Activated CD4-positive, CD25-positive, alpha-beta regulatory T cell treated with anti-CD3 and anti-CD28 coated beads, Interleukin-2, amount 50 U/mL, for 16 hours (primary cell): ENCODE data around the gene AKAP6.

Experiments
- DNase-seq: peaks from one replicate; pipeline ENCODE4 v3.0.0-alpha.2; 2020; ENCODE audit warnings: low read depth, low spot score

Gene AKAP6

DNA sequence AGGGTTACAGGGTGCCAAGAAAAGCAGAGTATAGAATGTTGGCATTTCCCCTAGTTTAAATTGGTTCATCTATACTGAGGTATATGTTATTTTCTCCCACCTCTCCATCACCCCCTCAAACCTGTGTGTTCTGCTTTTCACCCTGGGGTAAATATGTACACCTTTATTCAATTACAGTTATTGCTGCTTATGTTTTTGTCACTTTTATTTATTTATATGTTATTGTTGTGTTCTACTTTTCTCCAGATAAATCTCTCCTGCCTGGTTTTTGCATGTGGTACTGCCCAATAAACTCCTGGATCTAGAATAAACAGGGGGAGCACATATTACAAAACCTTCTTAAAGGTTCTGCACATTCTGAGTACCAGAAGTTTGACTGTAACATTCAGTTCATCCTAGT is 487.5 kb downstream of the AKAP6 start:
- DNase-seq, result no peak

DNA sequence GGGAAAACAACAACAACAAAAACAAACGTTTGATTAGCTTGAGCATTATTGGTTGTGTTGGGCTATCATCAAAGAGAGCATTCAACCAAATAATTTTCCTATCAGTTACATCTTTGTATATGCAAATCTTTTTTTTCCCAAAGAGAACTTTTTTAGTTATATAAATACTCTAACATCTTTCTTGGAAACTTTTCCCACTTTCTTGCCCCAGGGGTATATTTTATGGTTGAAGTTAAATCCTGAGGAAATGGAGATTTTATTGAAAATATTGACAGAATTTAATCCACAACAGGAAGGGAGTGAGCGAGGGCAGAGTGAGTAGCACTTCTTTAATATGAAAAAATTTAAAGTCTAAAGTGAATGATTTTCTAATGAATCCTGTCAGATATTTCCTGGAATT is 488.7 kb downstream of the AKAP6 start:
- no peak for DNase-seq

GRCh38 chr14:32818581-32818980 is 489.5 kb downstream of the AKAP6 start:
- DNase-seq, result no peak

DNA sequence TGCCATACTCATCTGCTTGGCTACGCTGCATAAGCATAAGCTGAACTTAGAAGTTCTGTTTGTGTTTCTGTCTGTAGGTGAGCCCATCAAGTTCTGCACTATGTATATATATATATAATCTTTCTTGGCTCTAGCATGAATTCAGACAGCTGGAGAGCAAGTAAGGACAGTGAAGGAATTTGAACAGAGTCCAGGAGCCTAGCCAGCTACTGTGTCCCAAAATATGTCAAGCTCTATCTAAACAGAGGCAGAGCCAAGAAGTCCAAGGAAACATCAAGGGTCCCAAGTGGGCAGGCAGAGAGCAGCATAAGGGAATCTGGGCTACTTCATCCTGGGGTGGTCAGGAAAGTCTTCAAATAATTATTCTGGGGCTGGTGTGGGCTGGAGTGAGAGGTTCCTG is 491.1 kb downstream of the AKAP6 start:
- DNase-seq, result no peak

GRCh38 chr14:32820682-32821081 is 491.6 kb downstream of the AKAP6 start:
- DNase-seq, result no peak

DNA sequence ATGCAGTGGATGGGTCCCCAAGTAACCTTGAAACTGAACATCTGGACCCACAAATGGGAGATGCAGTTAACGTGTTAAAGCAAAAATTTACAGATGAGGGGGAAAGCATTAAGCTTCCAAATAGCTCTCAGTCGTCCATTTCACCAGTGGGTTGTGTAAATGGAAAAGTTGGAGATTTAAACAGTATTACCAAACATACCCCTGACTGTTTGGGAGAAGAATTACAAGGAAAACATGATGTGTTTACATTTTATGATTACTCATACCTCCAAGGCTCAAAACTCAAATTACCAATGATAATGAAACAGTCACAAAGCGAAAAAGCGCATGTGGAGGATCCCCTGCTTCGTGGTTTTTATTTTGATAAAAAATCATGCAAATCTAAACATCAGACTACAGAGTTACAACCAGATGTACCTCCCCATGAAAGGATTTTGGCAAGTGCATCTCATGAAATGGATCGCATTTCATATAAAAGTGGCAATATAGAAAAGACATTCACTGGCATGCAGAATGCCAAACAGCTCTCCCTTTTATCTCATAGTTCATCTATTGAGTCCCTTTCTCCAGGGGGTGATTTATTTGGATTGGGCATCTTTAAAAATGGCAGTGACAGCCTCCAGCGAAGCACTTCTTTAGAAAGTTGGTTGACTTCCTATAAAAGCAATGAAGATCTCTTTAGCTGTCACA is 493.0 kb downstream of the AKAP6 start:
- DNase-seq, result no peak

- no peak for DNase-seq
Measured at GRCh38 chr14:32823706-32824105, 494.6 kb downstream of the AKAP6 start.

DNA sequence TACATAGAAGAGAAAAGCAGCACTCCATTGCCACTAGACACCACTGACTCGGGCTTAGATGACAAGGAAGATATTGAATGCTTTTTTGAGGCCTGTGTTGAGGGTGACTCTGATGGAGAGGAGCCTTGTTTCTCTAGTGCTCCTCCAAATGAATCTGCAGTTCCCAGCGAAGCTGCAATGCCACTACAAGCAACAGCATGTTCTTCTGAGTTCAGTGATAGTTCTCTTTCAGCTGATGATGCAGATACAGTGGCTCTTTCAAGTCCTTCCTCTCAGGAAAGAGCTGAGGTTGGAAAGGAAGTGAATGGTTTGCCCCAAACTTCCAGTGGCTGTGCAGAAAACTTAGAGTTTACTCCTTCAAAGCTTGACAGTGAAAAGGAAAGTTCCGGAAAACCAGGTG is 495.1 kb downstream of the AKAP6 start:
- DNase-seq, result no peak

DNA sequence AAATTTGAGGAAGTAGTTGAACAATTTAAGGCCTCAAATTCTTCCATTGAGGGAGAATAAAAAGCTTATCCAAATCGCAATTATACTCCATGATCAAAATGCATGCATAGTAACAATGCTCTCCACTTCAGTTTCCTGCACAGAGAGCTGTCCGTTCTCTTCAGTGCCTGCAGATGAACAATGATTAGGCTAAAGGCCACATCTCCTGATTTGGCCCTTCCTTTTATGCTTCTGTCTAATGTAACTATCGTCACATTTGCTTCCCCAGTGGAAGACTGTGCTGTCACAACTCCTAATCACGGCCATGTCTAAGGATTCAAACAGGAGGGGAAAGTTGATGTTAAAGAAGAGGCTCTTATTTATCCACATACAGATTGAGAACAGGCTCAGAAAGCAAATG is 496.0 kb downstream of the AKAP6 start:
- DNase-seq, result no peak

DNA sequence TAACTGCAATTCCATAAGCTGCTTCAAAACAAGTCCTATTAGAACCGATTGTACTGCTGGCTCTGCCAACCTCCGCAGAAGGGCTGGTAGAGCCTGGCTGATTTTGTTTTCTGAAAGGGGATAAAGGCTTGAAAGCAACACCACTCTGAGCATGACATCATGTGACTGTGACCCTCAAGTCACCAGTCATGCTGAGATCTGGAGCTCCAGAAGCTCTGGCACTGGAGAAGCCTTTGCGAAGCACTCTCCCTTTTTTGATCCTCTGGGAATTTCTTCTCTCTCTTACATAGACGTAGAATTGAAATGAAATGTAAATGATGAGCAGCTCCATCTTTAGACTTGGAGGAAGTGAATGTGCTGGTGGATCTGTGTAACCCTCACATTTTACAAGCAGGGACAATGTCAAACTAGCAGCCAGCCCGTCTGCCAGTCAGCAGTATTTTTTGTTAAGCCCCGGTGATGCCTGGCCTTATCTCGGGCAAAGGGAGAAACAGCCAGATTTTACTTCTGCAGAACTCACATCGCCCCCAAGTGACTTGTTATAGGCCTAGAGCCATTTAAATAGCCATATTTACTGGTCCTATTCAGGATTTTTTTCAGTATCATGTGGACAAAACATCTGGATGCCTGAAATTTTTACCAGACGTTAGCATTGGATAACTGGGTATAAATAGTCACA is 497.4 kb downstream of the AKAP6 start:
- DNase-seq, result no peak

GRCh38 chr14:32827514-32827913 is 498.4 kb downstream of the AKAP6 start:
- no peak for DNase-seq

DNA sequence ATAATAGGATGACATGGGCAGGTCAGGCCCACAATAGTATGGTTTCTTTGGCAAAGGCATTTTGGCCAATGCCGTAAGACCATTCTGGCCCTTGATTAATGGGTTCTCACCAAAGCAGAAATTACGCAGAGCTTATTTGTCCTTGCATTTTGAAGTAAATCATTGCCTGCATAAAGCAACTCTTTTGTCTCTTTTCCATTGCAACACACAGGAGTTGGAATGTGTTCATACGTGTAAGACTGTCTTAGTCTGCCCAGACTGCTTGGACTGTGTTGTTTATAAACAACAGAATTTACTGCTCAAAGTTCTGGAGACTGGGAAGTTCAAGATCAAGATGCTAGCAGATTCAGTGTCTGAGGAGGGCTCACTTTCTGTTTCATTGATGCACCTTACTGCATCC is 506.8 kb downstream of the AKAP6 start:
- no peak for DNase-seq

GRCh38 chr14:32841698-32842097 is 512.6 kb downstream of the AKAP6 start:
- DNase-seq, result no peak

DNA sequence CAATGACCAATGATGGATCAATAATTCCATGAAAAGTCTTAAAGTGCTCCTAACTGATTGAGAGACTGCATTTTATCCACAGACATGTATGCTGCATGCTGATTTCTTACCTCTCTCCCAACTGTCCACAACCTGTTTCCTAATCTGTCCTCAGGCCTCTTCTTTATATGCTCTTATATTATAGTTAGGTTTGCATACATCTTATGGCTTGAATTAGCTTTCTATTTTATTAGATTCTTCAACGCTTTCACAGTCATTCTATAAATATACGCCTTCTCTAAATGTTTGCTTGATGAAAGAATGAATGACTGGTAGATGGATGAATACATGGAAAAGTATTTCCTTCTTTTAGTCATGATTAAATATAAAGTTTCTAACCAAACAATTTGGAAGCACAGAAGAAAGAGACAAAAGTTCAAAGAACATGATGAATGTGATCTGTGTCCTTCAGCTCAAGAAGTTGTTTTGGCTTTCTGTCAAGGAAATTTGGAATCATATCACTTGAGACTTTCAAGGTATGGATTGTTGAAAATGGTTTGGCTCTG is 517.8 kb downstream of the AKAP6 start:
- no peak for DNase-seq

- DNase-seq, result no peak
Measured at GRCh38 chr14:32847867-32848266, 518.8 kb downstream of the AKAP6 start.

- no peak for DNase-seq
Measured at GRCh38 chr14:32865827-32866376, 536.8 kb downstream of the AKAP6 start.

DNA sequence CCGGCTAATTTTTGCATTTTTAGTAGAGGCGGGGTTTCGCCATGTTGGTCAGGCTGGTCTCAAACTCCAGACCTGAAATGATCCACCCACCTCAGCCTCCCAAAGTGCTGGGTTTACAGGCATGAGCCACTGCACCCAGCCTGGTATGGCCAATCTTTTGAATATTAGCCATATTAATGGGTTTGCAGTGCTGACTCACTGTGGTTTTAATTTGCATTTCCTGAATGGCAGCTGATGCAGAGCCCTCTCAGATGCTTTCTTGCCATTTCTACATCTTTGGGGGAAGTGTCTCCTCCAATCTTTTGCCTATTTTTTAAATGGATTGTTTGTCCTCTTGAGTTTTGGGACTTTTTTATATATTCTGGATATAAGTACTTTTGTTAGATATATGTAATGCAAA is 554.1 kb downstream of the AKAP6 start:
- DNase-seq, result no peak
